WERI-Rb-1 (cell line): ENCODE data around the gene YBX3.

Experiments used
- DNase-seq: peaks from one replicate; pipeline ENCODE4 v3.0.0-alpha.2; 2020
- H3K27ac ChIP-seq: fragments of 250-450 bp; sonication (Bioruptor Pico); 2 replicates; pipeline ENCODE4 v1.5.1; 2020; ENCODE audit warnings: mild to moderate bottlenecking, moderate library complexity
- H3K27me3 ChIP-seq: fragments of 250-450 bp; sonication (Bioruptor Pico); 2 replicates; pipeline ENCODE4 v1.5.1; 2021; ENCODE audit warnings: mild to moderate bottlenecking, low read depth, moderate library complexity; ENCODE audit not compliant: insufficient read depth, severe bottlenecking
- H3K36me3 ChIP-seq: fragments of 250-450 bp; sonication (Bioruptor Pico); 2 replicates; pipeline ENCODE4 v1.5.1; 2020; ENCODE audit warnings: mild to moderate bottlenecking, moderate library complexity
- H3K4me3 ChIP-seq: 2 replicates; pipeline ENCODE4 v1.5.1; 2011; ENCODE audit warnings: low read depth, mild to moderate bottlenecking, control low read depth, low read length
- H3K9me3 ChIP-seq: fragments of 250-450 bp; sonication (Bioruptor Pico); 2 replicates; pipeline ENCODE4 v1.5.1; 2021; ENCODE audit warnings: mild to moderate bottlenecking, moderate library complexity; ENCODE audit not compliant: severe bottlenecking
- CTCF ChIP-seq: IDR thresholded peaks from 2 replicates; pipeline ENCODE4 v1.5.1; 2011; ENCODE audit warnings: low read depth, mild to moderate bottlenecking, control low read depth, inconsistent platforms, low read length

The YBX3 gene

GRCh38 chr12:10739157-10740118 lies 16.3 kb upstream of the YBX3 start:
- Histone ChIP-seq H3K27me3 (no peaks in the 10 kb centered on the region), H3K9me3 (no peaks in the 10 kb centered on the region), H3K36me3 (no peaks in the 10 kb centered on the region), H3K27ac (no peak overlapping the region), H3K4me3 (no peak overlapping the region)
- no peak for TF ChIP-seq CTCF
- DNase-seq, result no peak

GRCh38 chr12:10737249-10737648 lies 14.1 kb upstream of the YBX3 start:
- Histone ChIP-seq H3K36me3 (no peaks in the 10 kb centered on the region), H3K27me3 (no peaks in the 10 kb centered on the region), H3K9me3 (no peaks in the 10 kb centered on the region), H3K27ac (no peak overlapping the region), H3K4me3 (no peak overlapping the region)
- no peak for DNase-seq
- TF ChIP-seq CTCF, result no peak

- Histone ChIP-seq H3K27ac (no peak overlapping the region), H3K27me3 (no peaks in the 10 kb centered on the region), H3K9me3 (no peaks in the 10 kb centered on the region), H3K4me3 (no peak overlapping the region), H3K36me3 (no peaks in the 10 kb centered on the region)
- no peak for TF ChIP-seq CTCF
- DNase-seq, result no peak
These were observed 13.3 kb upstream of the YBX3 start for GRCh38 chr12:10736463-10736862.

- no peaks in the 10 kb centered on the region for H3K36me3 ChIP-seq
- no peaks in the 10 kb centered on the region for H3K9me3 ChIP-seq
- no peak overlapping the region for H3K27ac ChIP-seq
- no peak for DNase-seq
- no peak overlapping the region for H3K4me3 ChIP-seq
- TF ChIP-seq CTCF, result no peak
- H3K27me3 ChIP-seq, result no peaks in the 10 kb centered on the region
These were observed 12.3 kb upstream of the YBX3 start for GRCh38 chr12:10735428-10735827.

- Histone ChIP-seq H3K36me3 (no peaks in the 10 kb centered on the region), H3K27ac (no peak overlapping the region), H3K9me3 (no peaks in the 10 kb centered on the region), H3K27me3 (no peaks in the 10 kb centered on the region), H3K4me3 (no peak overlapping the region)
- TF ChIP-seq CTCF, result no peak
- no peak for DNase-seq
These were observed 9.4 kb upstream of the YBX3 start for GRCh38 chr12:10732549-10732948.

- Histone ChIP-seq H3K27me3 (no peaks in the 10 kb centered on the region), H3K36me3 (no peaks in the 10 kb centered on the region), H3K9me3 (no peaks in the 10 kb centered on the region), H3K27ac (no peak overlapping the region), H3K4me3 (no peak overlapping the region)
- DNase-seq, result no peak
- TF ChIP-seq CTCF, result no peak
These were observed 8.9 kb upstream of the YBX3 start for GRCh38 chr12:10732066-10732465.
